GM21526 (cell line): Measurements from ENCODE around the gene LSM11.

Experiments used
- ATAC-seq: cut with Tn5 transposase; IDR thresholded peaks from one replicate; pipeline ENCODE4 v1.9.1; 2021; ENCODE audit warnings: moderate library complexity; ENCODE audit not compliant: unreplicated experiment, low FRiP score

Gene LSM11

DNA sequence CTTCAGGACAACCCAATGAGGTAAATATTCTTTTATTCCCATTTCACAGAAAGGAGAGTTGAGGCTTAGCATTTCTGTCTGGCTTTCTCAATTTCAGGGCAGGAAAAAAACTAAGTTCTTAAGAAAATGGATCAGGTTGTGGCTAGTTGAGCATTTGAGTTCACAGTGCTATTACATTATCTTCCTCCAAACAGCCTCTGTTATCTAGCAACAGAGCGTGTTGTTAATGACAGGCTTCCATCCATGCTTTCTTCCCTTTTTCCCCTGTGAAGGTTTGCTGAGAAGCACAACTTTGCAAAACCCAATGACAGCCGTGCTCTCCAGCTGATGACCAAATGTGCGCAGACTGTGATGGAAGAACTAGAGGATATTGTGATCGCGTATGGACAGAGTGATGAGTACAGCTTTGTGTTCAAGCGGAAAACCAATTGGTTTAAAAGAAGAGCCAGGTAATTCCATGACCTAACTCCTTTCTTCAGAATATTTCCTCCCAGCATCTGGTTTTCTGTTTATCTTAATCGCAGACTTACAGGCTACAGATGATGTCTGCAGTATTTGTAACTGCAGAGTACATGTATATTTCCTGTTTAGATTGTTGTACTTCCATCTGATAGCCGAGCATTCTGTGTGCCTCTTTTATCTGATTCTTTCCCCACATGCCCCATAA, 10.8 kb upstream of the LSM11 start:
- ATAC-seq, result no peak

- no peak for ATAC-seq
Observed at GRCh38 chr5:157734436-157734835, 9.1 kb upstream of the LSM11 start.

DNA sequence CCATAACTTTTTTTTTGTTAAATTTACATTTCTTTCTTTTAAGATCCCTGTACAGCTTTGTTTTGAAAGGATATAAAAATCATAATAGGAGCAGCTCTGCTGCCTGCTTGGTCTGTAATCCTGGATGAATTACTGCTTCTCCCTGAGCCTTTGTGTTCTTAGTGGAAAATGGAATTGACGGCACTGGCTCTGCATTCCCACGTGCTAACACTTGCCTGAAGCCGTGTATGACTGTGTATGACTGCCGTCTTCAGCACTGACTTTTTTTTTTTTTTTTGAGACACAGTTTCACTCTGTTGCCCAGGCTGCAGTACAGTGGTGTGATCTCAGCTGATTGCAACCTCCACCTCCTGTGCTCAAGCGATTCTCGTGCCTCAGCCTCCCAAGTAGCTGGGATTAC, 7.5 kb upstream of the LSM11 start:
- ATAC-seq, result no peak

- no peak for ATAC-seq
Observed at GRCh38 chr5:157739388-157740228, 3.9 kb upstream of the LSM11 start.

GRCh38 chr5:157740229-157740610, 3.3 kb upstream of the LSM11 start:
- ATAC-seq, result no peak

DNA sequence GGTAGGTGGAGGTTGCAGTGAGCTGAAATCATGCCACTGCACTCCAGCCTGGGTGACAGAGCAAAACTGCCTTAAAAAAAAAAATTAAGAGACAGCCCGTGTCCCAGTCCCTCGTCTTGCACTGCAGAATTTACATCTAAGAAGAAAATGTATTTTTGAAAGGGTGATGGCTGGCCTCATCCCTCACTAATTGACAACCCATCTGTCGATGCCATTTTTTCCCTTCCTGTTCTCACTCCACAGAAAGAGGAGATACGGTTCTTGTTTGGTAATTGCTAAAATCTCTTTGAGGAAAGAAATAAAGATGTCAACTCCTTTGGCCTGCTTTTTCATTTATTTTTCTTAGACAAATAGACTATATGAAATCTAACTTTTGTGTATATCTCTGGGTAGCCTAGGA, 2.4 kb upstream of the LSM11 start:
- ATAC-seq, result no peak

DNA sequence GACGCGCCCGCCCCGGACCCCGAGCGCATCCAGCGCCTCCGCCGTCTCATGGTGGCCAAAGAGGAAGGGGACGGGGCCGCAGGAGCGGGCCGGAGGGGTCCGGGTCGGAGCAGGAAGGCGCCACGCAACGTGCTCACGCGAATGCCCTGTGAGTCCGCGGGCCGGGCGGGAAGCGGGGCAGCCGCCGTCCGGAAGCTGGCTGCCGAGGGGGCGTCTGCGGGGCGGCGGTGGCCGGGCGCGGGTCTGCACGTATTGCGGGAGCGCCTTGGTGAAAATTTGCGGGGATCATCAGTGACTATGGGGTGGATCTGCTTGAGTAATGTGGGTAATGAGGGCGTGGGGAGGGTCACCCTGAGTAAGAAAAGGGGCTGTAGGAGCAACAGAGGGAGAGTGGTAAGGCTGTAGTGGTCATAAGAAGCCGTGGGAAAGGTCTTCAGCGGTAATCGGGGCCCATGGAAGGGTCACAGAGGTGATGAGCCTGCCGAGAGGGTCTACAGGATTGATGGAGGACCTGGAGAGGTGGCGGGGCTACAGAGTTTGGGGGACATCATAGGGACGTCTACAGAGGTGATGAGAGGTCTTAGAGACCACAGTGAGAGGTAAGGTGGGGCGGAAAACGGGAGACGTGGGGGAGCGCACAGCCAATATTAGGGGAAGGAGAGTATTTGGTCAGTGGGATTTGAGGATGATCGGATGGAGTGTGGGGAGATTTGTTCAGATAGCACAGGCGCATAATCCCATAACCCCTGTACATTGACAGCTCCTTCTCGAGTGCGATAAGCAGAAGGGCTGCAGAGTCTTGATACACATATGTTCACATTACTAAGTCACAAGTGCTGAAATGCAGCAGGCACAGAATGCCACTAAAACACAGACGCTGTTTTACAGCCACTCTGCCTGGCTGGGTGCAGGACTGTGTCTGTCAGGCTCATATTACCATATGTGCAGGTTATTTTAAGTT, 819 bp downstream of the LSM11 start:
- ATAC-seq, result peak; percentile 12

DNA sequence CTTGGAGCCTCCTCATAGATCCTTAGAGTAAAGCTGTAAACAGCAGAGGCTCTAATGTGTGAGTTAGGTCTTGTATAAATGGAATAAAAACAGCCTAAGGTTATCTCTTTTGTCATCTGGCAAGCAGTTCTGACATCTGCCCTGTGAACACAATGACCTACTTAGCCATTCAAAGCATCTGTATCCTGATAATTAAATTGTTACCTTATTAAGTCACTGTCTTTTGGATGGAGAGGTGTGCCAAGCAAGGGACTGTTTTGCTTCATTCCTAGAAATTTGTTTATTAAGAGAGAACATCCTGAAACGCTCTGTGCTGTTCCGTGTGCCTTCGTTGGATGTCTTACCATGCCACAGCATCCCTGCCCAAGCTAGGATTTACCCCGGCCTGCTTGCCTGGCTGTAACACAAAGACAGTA, 1.5 kb downstream of the LSM11 start:
- no peak for ATAC-seq

GRCh38 chr5:157747173-157747740, 3.7 kb downstream of the LSM11 start:
- no peak for ATAC-seq

GRCh38 chr5:157747766-157748700, 4.5 kb downstream of the LSM11 start:
- ATAC-seq, result no peak

- ATAC-seq, result no peak
Observed at GRCh38 chr5:157748760-157749461, 5.4 kb downstream of the LSM11 start.

- no peak for ATAC-seq
Observed at GRCh38 chr5:157749462-157749799, 5.9 kb downstream of the LSM11 start.

- no peak for ATAC-seq
Observed at GRCh38 chr5:157750320-157750719, 6.8 kb downstream of the LSM11 start.

- ATAC-seq, result no peak
Observed at GRCh38 chr5:157756122-157756521, 12.6 kb downstream of the LSM11 start.

GRCh38 chr5:157758706-157759105, 15.2 kb downstream of the LSM11 start:
- no peak for ATAC-seq

GRCh38 chr5:157761690-157762621, 18.4 kb downstream of the LSM11 start:
- ATAC-seq, result peak; percentile 64

DNA sequence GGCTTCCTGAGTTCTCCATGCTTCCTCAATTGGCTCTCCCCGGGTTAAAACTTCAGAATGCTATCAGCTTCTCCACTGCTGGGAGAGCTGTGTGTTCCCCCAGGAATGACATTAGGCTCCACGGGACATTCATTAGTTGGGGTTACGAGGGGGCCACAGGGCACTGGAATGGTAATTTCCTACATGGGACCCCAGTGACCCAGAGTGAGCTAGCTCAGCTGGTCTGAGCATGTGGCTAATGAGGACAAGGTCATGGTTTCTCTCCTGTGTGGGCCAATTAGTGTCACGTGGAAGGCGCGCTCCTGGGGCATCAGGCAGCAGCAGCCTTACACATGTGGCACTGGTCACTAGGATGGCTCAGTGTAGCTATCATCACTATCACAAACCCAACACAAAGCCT, 21.0 kb downstream of the LSM11 start:
- no peak for ATAC-seq

DNA sequence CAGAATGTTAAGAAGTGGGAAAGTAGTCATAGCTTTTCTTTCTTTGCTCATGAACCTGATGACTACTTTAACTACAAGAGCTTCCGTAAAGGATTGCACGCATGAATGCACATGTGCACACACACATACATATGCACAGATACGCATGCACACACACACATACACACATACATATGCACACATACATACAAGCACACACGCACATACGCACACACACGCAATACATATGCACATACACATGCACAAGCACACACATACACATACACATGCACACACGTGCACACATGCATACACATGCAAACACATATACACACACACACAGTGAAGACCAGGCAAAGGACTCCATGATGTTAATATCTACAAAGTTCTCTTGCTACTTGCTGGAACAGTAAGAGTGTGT, 22.9 kb downstream of the LSM11 start:
- ATAC-seq, result no peak
